HEK293T (cell line): ENCODE results near the gene AGPS.
"Not testable (repeated sequence)": the region's sequence is repeated elsewhere in the genome, so short reads cannot be mapped to it uniquely, and the experiment has no call there.

Source experiments
- CTCF ChIA-PET: fragments of 350-600 bp; formaldehyde crosslinking; extraction: SDS; loops from one replicate; lab custom pipeline; 2021; ENCODE audit warnings: antibody characterized with exemption, inconsistent platforms; lab: Yijun Ruan, JAX
- POLR2A ChIA-PET: fragments of 350-600 bp; formaldehyde crosslinking; extraction: SDS; loops from one replicate; lab custom pipeline; 2020; ENCODE audit warnings: antibody characterized with exemption, inconsistent platforms; lab: Yijun Ruan, JAX
- DNase-seq: peaks from one replicate; pipeline ENCODE4 v3.0.0; 2012; ENCODE audit warnings: mixed read lengths; ENCODE audit errors: extremely low spot score
- ARNT ChIP-seq: fragments of 450-650 bp; IDR thresholded peaks from 2 replicates; pipeline ENCODE4 v1.6.1; 2017; ENCODE audit warnings: mild to moderate bottlenecking
- BHLHE40 ChIP-seq: fragments of 450-650 bp; IDR thresholded peaks from 2 replicates; pipeline ENCODE4 v1.6.1; 2016; ENCODE audit warnings: mild to moderate bottlenecking, moderate library complexity, borderline replicate concordance
- CTBP1 ChIP-seq: fragments of 450-650 bp; IDR thresholded peaks from 2 replicates; pipeline ENCODE4 v1.6.1; 2016; ENCODE audit warnings: borderline replicate concordance
- ELF4 ChIP-seq: fragments of 450-650 bp; IDR thresholded peaks from 2 replicates; pipeline ENCODE4 v1.6.1; 2017; ENCODE audit warnings: antibody characterized with exemption
- FOXA1 ChIP-seq: fragments of 450-650 bp; IDR thresholded peaks from 2 replicates; pipeline ENCODE4 v1.6.1; 2016; ENCODE audit warnings: mild to moderate bottlenecking
- FOXK2 ChIP-seq: fragments of 450-650 bp; IDR thresholded peaks from 2 replicates; pipeline ENCODE4 v1.6.1; 2016; ENCODE audit warnings: mild to moderate bottlenecking
- FOXM1 ChIP-seq: fragments of 450-650 bp; IDR thresholded peaks from 2 replicates; pipeline ENCODE4 v1.6.1; 2017; ENCODE audit warnings: mild to moderate bottlenecking, borderline replicate concordance
- HDGF ChIP-seq: fragments of 450-650 bp; IDR thresholded peaks from 2 replicates; pipeline ENCODE4 v1.6.1; 2017; ENCODE audit warnings: antibody characterized with exemption, borderline replicate concordance
- L3MBTL2 ChIP-seq: fragments of 450-650 bp; conservative IDR thresholded peaks from 2 replicates; pipeline ENCODE4 v1.6.1; 2016; ENCODE audit warnings: mild to moderate bottlenecking
- LEF1 ChIP-seq: fragments of 450-650 bp; IDR thresholded peaks from 2 replicates; pipeline ENCODE4 v1.6.1; 2017; ENCODE audit warnings: mild to moderate bottlenecking, borderline replicate concordance
- NFRKB ChIP-seq: fragments of 450-650 bp; IDR thresholded peaks from 2 replicates; pipeline ENCODE4 v1.6.1; 2016; ENCODE audit warnings: mild to moderate bottlenecking, moderate library complexity
- SP1 ChIP-seq: fragments of 450-650 bp; IDR thresholded peaks from 2 replicates; pipeline ENCODE4 v1.6.1; 2017
- SUZ12 ChIP-seq: fragments of 450-650 bp; IDR thresholded peaks from 2 replicates; pipeline ENCODE4 v1.6.1; 2016; ENCODE audit warnings: mild to moderate bottlenecking
- TARDBP ChIP-seq: fragments of 450-650 bp; IDR thresholded peaks from 2 replicates; pipeline ENCODE4 v1.6.1; 2016
- ZNF384 ChIP-seq: fragments of 450-650 bp; IDR thresholded peaks from 2 replicates; pipeline ENCODE4 v1.6.1; 2016
- TF ChIP-seq, protein P1 (sequence below): fragments of 450-650 bp; IDR thresholded peaks from 2 replicates; pipeline ENCODE4 v1.6.1; 2016

The AGPS gene

DNA sequence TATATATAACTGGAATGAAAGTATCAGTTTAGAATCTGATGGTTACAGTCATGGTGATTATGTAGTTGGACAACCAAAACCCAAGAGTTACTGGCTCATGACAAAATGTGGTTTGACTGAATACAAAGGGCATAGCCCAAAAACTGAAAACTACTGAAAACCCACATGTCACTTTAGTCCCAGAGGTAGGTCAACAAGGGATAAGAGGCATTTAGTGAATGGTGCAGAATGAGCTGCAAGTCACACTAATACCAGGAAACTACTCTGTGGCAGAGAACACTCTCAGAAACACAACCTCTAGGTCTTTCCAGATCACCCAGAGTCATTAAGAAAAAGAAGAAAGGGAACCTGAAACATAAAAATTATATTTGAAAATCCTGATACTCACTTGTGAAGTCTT is 154.5 kb downstream of the AGPS start:
- POLR2A ChIA-PET, result no interaction called here
- CTCF ChIA-PET, result no interaction called here
- no peak for TF ChIP-seq TARDBP
- no peak for DNase-seq

DNA sequence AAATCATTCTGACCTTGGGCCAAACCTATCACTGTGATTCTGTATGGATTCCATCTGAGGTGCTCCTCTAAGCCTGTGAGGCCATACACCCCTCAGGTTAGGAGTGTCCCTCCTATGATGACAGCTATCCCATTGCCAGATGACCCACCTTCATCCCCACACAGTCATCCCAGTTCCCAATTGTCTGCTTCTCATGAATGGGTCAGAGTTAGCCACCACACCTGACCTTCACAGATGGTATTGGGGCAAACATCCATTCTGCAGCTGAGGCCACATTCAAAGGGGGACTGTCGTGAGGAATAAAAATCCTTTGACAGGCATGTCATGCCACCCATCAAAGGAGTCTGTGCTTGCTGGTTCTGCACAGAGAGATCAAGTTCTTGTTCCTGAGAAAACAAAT is 155.2 kb downstream of the AGPS start:
- TF ChIP-seq L3MBTL2 (no peak), FOXK2 (no peak), HDGF (no peak), NFRKB (no peak), LEF1 (no peak), SUZ12 (no peak), BHLHE40 (no peak), FOXM1 (no peak), ZNF384 (no peak), ELF4 (no peak), SP1 (no peak), FOXA1 (no peak), ARNT (no peak), TARDBP (no peak), CTBP1 (no peak)
- TF ChIP-seq, protein P1, sequence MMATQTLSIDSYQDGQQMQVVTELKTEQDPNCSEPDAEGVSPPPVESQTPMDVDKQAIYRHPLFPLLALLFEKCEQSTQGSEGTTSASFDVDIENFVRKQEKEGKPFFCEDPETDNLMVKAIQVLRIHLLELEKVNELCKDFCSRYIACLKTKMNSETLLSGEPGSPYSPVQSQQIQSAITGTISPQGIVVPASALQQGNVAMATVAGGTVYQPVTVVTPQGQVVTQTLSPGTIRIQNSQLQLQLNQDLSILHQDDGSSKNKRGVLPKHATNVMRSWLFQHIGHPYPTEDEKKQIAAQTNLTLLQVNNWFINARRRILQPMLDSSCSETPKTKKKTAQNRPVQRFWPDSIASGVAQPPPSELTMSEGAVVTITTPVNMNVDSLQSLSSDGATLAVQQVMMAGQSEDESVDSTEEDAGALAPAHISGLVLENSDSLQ, result no peak
- ChIA-PET CTCF (interaction anchor here (0.5 kb wide), 1 partner anchor 107 kb away, joined by 4 read pairs; no protein-coding TSS in a partner anchor), POLR2A (no interaction called here)
- DNase-seq, result no peak

- ChIA-PET CTCF (no interaction called here), POLR2A (no interaction called here)
- no peak for DNase-seq
- TF ChIP-seq FOXK2 (no peak), SP1 (no peak), FOXA1 (no peak), NFRKB (no peak), CTBP1 (no peak), ARNT (no peak), HDGF (no peak), TARDBP (no peak), BHLHE40 (no peak)
- TF ChIP-seq, protein P1, result no peak
Observed at GRCh38 chr2:177548636-177549035, 156.1 kb downstream of the AGPS start.

DNA sequence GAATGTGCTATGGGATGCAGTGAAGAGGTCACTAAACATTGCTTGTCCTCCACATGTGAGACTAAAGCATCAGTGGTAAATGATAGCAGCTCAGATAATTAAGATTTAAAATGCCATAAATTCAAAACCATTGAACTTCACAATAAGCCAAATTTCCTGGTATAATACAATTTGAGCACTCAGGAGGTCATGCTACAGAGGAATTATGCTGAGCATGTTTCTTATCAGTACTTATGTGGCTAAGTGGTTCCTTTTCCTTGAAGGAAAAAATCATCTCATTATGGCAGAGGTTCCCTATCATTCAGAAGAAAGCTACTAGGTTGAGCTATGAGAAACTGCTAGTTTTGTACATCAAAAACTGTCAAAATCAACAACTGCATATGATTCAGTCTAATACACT is 156.6 kb downstream of the AGPS start:
- ChIA-PET CTCF (no interaction called here), POLR2A (no interaction called here)
- no peak for TF ChIP-seq SP1
- TF ChIP-seq ZNF384, result no peak
- TF ChIP-seq SUZ12, result no peak
- no peak for TF ChIP-seq ELF4
- no peak for TF ChIP-seq CTBP1
- TF ChIP-seq NFRKB, result no peak
- TF ChIP-seq, protein P1, result no peak
- no peak for TF ChIP-seq HDGF
- TF ChIP-seq FOXK2, result no peak
- TF ChIP-seq FOXA1, result no peak
- no peak for TF ChIP-seq ARNT
- TF ChIP-seq TARDBP, result no peak
- no peak for TF ChIP-seq L3MBTL2
- no peak for TF ChIP-seq BHLHE40
- no peak for TF ChIP-seq FOXM1
- DNase-seq, result no peak

DNA sequence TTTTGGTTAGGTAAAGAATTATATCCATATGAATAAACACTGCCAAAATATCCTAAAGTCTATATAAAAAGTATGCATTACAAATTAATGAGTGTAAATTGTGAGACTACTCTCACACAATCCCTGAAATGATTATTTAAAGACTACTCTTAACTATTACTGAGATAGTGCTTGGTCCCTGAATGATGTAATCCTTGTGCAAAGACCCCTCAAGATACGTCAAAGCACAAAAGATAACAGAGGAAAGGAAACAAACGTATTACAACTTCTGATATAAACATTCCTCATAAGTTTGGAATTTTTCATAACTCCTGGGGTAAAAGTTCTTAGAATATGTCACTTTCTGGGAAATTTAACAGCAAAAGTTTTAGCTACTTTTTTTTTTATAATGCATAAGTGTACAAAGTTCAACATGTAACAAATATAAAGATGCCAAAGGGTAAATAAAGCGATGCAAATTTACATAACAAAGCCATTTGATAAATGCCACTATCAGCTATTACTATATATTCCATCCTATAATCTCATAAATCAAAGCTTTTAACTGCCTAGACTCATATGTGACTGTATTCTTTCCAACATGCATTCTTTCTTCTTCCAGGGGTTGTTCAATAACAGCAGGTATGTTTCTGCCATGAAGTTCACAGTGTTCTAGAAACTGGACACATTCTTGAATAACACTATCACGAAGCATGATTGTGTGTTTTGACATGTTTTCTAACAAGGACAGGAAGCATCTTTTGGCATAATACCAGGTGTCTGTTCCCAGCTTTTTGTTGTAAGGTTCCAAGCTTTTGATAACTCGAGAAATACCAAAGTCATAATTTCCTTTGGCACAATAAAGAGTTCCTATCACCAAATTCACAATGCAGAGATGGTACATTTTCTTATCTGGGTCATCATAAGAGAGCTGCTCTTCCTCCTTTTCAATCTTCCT is 158.0 kb downstream of the AGPS start:
- POLR2A ChIA-PET, result no interaction called here
- CTCF ChIA-PET, result interaction anchor here (1.0 kb wide), 1 partner anchor 174 kb away, joined by 3 read pairs; no protein-coding TSS in a partner anchor

GRCh38 chr2:177551360-177551759 is 158.8 kb downstream of the AGPS start:
- CTCF ChIA-PET, DNase-seq, POLR2A ChIA-PET: not testable (repeated sequence)

More for the DNA sequence above, 158.0 kb downstream of the AGPS start:
- TF ChIP-seq NFRKB (no peak), BHLHE40 (no peak), TARDBP (no peak), SP1 (no peak), ELF4 (no peak), LEF1 (no peak), CTBP1 (no peak), ZNF384 (no peak), ARNT (no peak), L3MBTL2 (no peak), HDGF (no peak), FOXM1 (no peak), SUZ12 (no peak)
- TF ChIP-seq, protein P1, result no peak
- no peak for DNase-seq
